GM21825 (cell line): ENCODE data around the gene ZBTB47.

ENCODE experiments used
- ATAC-seq: cut with Tn5 transposase; IDR thresholded peaks from one replicate; pipeline ENCODE4 v1.9.1; 2021; ENCODE audit warnings: mild to moderate bottlenecking, moderate library complexity; ENCODE audit not compliant: unreplicated experiment

Gene ZBTB47

DNA sequence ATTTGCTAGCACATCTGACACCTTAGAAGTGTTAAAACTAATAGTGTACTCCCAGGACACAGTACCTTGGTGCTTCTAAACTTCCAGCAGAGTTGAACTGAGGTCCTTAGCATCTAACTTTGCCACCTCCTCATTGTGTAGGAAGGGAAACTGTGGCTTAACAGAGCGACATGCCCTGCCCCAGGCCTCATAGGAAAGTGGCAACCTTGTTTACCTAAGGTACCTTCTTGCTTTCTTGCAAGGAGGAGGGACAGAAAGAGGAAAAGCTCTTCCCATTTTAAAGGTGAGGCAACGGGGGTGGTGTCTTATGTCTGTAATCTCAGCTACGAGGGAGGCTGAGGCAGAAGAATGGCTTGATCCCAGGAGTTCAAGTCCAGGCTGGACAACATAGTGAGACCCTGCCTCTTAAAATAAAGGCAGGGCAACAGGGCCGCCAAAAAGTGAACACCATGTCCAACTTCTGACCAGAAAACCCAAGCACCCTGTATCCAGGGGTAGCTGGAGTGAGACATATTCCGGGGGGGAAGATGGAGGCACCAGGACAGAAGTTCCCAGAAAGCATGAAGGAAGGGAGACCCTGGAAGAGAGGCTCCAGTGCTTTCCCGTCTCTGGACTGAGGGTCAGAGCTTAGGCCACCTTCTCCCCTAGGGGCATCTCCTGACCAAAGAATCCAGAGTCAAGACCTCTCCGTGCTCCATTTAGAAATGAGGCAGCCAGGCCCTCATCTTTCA lies 31.3 kb downstream of the ZBTB47 start:
- ATAC-seq: no peak

GRCh38 chr3:42685363-42685881 lies 31.9 kb downstream of the ZBTB47 start, which contains the start of gene KLHL40:
KLHL40 (plus strand) TSS chr3:42685537; CDS start chr3:42685619, 82 bp downstream.
- no peak for ATAC-seq

DNA sequence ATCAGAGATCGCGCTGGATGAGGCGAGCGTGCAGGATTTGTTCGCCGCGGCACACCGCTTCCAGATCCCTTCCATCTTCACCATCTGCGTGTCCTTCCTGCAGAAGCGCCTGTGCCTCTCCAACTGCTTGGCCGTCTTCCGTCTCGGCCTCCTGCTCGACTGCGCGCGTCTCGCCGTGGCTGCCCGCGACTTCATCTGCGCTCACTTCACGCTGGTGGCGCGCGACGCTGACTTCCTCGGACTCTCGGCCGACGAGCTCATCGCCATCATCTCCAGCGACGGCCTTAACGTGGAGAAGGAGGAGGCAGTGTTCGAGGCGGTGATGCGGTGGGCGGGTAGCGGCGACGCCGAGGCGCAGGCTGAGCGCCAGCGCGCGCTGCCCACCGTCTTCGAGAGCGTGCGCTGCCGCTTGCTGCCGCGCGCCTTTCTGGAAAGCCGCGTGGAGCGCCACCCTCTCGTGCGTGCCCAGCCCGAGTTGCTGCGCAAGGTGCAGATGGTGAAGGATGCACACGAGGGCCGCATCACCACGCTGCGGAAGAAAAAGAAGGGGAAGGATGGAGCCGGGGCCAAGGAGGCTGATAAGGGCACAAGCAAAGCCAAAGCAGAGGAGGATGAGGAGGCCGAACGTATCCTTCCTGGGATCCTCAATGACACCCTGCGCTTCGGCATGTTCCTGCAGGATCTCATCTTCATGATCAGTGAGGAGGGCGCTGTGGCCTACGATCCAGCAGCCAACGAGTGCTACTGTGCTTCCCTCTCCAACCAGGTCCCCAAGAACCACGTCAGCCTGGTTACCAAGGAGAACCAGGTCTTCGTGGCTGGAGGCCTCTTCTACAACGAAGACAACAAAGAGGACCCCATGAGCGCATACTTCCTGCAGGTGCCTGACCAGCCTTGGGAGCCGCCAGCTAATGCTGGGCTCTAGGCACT lies 32.7 kb downstream of the ZBTB47 start:
- no peak for ATAC-seq

GRCh38 chr3:42686832-42687650 lies 33.5 kb downstream of the ZBTB47 start:
- no peak for ATAC-seq

GRCh38 chr3:42688016-42688415 lies 34.5 kb downstream of the ZBTB47 start:
- ATAC-seq: no peak

DNA sequence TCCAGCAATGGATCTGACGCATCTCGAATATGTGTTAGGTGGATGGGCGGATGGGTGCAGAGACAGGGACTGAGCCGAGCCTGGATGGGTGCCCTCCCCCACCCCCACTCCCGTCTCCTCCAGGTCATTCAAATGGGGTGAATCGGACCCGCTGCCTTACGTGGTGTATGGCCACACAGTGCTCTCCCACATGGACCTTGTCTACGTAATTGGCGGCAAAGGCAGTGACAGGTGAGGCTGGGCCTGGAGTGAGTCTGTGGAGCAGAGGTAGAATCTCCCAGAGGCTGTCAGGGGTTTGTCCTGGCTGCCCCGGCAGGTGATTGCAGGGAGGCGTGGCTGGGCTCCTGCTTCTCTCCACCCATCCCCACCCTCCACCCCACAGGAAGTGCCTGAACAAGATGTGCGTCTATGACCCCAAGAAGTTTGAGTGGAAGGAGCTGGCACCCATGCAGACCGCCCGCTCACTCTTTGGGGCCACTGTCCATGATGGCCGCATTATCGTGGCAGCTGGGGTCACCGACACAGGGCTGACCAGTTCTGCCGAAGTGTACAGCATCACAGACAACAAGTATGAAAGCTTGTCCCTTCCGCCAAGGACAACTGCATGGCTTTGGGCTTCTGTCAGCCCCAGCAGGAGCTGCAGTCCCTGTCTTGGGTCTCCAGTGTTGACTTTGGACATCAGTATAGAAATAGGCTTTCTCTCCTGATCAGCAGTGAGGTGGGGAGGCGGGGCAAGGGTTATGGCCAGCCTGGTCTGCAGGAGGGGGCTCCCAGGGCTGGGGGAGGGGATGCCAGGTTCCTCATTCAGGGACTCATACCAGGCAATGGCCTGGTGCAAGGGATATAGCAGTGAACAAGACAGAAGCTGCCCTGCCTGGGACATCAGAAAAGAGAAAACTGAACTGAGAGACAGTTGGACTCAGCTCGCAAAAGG lies 35.3 kb downstream of the ZBTB47 start:
- ATAC-seq: no peak

DNA sequence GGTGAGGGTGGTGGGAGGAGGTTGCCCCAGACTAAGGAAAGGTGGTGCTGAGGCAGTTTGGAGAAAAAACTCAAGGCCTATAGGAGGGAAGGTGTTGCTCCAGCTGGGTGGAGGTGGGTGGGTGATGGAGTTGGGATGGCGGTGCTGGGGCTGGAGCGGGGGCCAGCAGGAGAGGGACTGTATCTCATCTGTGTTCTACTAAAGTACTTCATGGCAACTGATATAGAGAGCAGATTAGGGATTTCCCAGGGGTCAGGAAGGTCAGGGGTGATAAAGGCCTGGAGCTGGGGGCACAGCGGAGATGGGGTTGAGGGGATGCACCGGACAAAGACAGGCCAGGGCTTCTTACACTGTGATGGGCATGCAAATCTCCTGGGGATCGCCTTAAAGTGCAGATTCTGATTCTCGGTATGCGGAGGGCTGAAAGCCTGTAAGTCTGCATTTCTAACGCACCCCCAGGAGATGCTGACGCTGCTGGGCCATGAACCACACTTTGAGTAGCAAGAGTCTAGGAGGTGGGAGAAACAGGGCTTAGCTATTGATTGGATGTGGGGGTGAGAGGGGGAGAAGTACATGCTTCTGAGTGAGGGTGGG lies 36.0 kb downstream of the ZBTB47 start:
- no peak for ATAC-seq

DNA sequence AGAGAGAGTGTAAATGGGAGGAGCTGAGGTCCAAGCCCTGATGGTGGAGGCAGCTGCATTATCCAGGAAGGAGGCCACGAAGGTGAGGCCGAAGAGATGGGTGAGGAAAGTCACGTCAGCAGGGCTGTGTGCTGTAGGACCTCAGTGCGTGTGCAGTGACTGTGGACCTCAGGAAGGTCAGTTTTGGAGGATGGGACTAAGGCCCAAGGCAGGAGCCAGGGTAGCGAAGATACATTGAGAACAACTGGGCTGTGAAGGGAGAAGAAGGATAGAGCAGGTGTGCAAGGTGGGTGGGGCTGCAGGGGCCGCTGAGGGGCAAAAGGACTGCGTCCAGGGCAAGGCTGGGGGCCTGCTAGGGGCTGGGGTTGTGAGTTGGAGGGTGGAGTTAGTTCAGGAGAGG lies 36.7 kb downstream of the ZBTB47 start:
- no peak for ATAC-seq

- no peak for ATAC-seq
Measured at GRCh38 chr3:42690766-42691680, 37.5 kb downstream of the ZBTB47 start.

- ATAC-seq: no peak
Measured at GRCh38 chr3:42691816-42692666, 38.5 kb downstream of the ZBTB47 start.

GRCh38 chr3:42692667-42693529 lies 39.4 kb downstream of the ZBTB47 start:
- no peak for ATAC-seq

DNA sequence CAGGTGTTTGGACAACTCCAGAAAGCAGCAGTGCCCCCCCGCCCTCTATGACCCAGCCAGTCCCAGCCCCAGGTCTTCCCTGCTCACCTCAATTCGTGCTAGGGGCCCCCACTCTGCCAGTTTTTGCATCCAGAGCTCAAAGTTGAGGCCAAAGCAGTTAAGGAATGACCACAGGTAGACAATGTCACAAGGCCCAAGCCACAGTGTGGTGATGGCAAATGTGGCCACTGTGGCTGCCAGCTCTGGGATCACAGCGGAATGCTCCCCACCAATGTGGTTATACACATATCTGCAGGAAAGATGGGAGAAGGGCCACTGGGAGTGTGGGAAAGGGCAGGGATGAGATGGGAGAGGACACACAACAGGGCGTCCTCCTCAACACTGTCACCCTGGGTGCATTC lies 40.0 kb downstream of the ZBTB47 start:
- ATAC-seq: no peak

GRCh38 chr3:42694366-42694765 lies 40.9 kb downstream of the ZBTB47 start:
- ATAC-seq: no peak

GRCh38 chr3:42696356-42697288 lies 43.1 kb downstream of the ZBTB47 start:
- no peak for ATAC-seq

GRCh38 chr3:42697289-42698051 lies 44.0 kb downstream of the ZBTB47 start:
- no peak for ATAC-seq
